ENCODE data around the gene GZMH.
"Not testable (repeated sequence)": the region's sequence is repeated elsewhere in the genome, so short reads cannot be mapped to it uniquely, and the experiment has no call there.

Gene GZMH

GRCh38 chr14:24584402-24584801 is 25.1 kb downstream of the GZMH start:
- not testable (repeated sequence) for H3K4me3 ChIP-seq (ENCODE audit: low read length); H3K36me3 ChIP-seq (ENCODE audit: control insufficient read depth, low read depth, low read length); H3K27me3 ChIP-seq (ENCODE audit: control insufficient read depth, insufficient read depth, low read length); H3K9ac ChIP-seq (ENCODE audit: low read length); H3K27ac ChIP-seq (ENCODE audit: low read length); H3K9me3 ChIP-seq (ENCODE audit: control insufficient read depth, low read depth, low read length); H3K4me1 ChIP-seq (ENCODE audit: control insufficient read depth, low read depth, low read length)

GRCh38 chr14:24578558-24578957 is 30.9 kb downstream of the GZMH start:
- Histone ChIP-seq H3K27ac (ENCODE audit: low read length) (no peak overlapping the region), H3K36me3 (ENCODE audit: control insufficient read depth, low read depth, low read length) (no peaks in the 10 kb centered on the region), H3K4me3 (ENCODE audit: low read length) (no peak overlapping the region), H3K27me3 (ENCODE audit: control insufficient read depth, insufficient read depth, low read length) (no peaks in the 10 kb centered on the region), H3K9ac (ENCODE audit: low read length) (no peak overlapping the region), H3K9me3 (ENCODE audit: control insufficient read depth, low read depth, low read length) (no peaks in the 10 kb centered on the region), H3K4me1 (ENCODE audit: control insufficient read depth, low read depth, low read length) (no peaks in the 10 kb centered on the region)

GRCh38 chr14:24576771-24577170 is 32.7 kb downstream of the GZMH start:
- no peaks in the 10 kb centered on the region for H3K4me1 ChIP-seq (ENCODE audit: control insufficient read depth, low read depth, low read length)

GRCh38 chr14:24576182-24576581 is 33.3 kb downstream of the GZMH start, which contains the start of gene CTSG:
Gene CTSG, minus strand, starts transcription at chr14:24576250. Its CDS starts 27 bp downstream, at chr14:24576223.
- no peaks in the 10 kb centered on the region for H3K9me3 ChIP-seq (ENCODE audit: control insufficient read depth, low read depth, low read length)

More at GRCh38 chr14:24576771-24577170, 32.7 kb downstream of the GZMH start:
- H3K9me3 ChIP-seq (ENCODE audit: control insufficient read depth, low read depth, low read length) = no peaks in the 10 kb centered on the region
- H3K27ac ChIP-seq (ENCODE audit: low read length) = no peak overlapping the region
- H3K27me3 ChIP-seq (ENCODE audit: control insufficient read depth, insufficient read depth, low read length) = no peaks in the 10 kb centered on the region
- no peaks in the 10 kb centered on the region for H3K36me3 ChIP-seq (ENCODE audit: control insufficient read depth, low read depth, low read length)
- H3K4me3 ChIP-seq (ENCODE audit: low read length) = no peak overlapping the region
- no peak overlapping the region for H3K9ac ChIP-seq (ENCODE audit: low read length)

GRCh38 chr14:24574206-24574774 is 35.2 kb downstream of the GZMH start:
- H3K9me3 ChIP-seq (ENCODE audit: control insufficient read depth, low read depth, low read length) = no peaks in the 10 kb centered on the region
- H3K4me1 ChIP-seq (ENCODE audit: control insufficient read depth, low read depth, low read length) = no peaks in the 10 kb centered on the region
- no peak overlapping the region for H3K9ac ChIP-seq (ENCODE audit: low read length)
- no peak overlapping the region for H3K4me3 ChIP-seq (ENCODE audit: low read length)
- no peaks in the 10 kb centered on the region for H3K27me3 ChIP-seq (ENCODE audit: control insufficient read depth, insufficient read depth, low read length)
- H3K36me3 ChIP-seq (ENCODE audit: control insufficient read depth, low read depth, low read length) = no peaks in the 10 kb centered on the region
- H3K27ac ChIP-seq (ENCODE audit: low read length) = no peak overlapping the region

More at GRCh38 chr14:24576182-24576581, 33.3 kb downstream of the GZMH start, which contains the start of gene CTSG:
- Histone ChIP-seq H3K27ac (ENCODE audit: low read length) (no peak within 1 kb of the TSS), H3K4me3 (ENCODE audit: low read length) (no peak within 1 kb of the TSS), H3K4me1 (ENCODE audit: control insufficient read depth, low read depth, low read length) (no peaks in the 10 kb centered on the region), H3K36me3 (ENCODE audit: control insufficient read depth, low read depth, low read length) (no peaks in the 10 kb centered on the region), H3K9ac (ENCODE audit: low read length) (no peak within 1 kb of the TSS), H3K27me3 (ENCODE audit: control insufficient read depth, insufficient read depth, low read length) (no peaks in the 10 kb centered on the region)

- H3K27ac ChIP-seq (ENCODE audit: low read length) = no peak overlapping the region
- H3K9ac ChIP-seq (ENCODE audit: low read length) = no peak overlapping the region
- no peak overlapping the region for H3K4me3 ChIP-seq (ENCODE audit: low read length)
- H3K36me3 ChIP-seq (ENCODE audit: control insufficient read depth, low read depth, low read length) = no peaks in the 10 kb centered on the region
- no peaks in the 10 kb centered on the region for H3K9me3 ChIP-seq (ENCODE audit: control insufficient read depth, low read depth, low read length)
- H3K4me1 ChIP-seq (ENCODE audit: control insufficient read depth, low read depth, low read length) = no peaks in the 10 kb centered on the region
- no peaks in the 10 kb centered on the region for H3K27me3 ChIP-seq (ENCODE audit: control insufficient read depth, insufficient read depth, low read length)
Observed at GRCh38 chr14:24566318-24566717, 43.2 kb downstream of the GZMH start.

GRCh38 chr14:24565766-24566165 is 43.7 kb downstream of the GZMH start:
- H3K36me3 ChIP-seq (ENCODE audit: control insufficient read depth, low read depth, low read length) = no peaks in the 10 kb centered on the region
- H3K9me3 ChIP-seq (ENCODE audit: control insufficient read depth, low read depth, low read length) = no peaks in the 10 kb centered on the region
- no peaks in the 10 kb centered on the region for H3K4me1 ChIP-seq (ENCODE audit: control insufficient read depth, low read depth, low read length)
- H3K27me3 ChIP-seq (ENCODE audit: control insufficient read depth, insufficient read depth, low read length) = no peaks in the 10 kb centered on the region
- H3K4me3 ChIP-seq (ENCODE audit: low read length) = no peak overlapping the region
- no peak overlapping the region for H3K27ac ChIP-seq (ENCODE audit: low read length)
- no peak overlapping the region for H3K9ac ChIP-seq (ENCODE audit: low read length)

- Histone ChIP-seq H3K27me3 (ENCODE audit: control insufficient read depth, insufficient read depth, low read length) (no peaks in the 10 kb centered on the region), H3K36me3 (ENCODE audit: control insufficient read depth, low read depth, low read length) (no peaks in the 10 kb centered on the region), H3K27ac (ENCODE audit: low read length) (no peak overlapping the region), H3K9me3 (ENCODE audit: control insufficient read depth, low read depth, low read length) (no peaks in the 10 kb centered on the region), H3K9ac (ENCODE audit: low read length) (no peak overlapping the region), H3K4me1 (ENCODE audit: control insufficient read depth, low read depth, low read length) (no peaks in the 10 kb centered on the region), H3K4me3 (ENCODE audit: low read length) (no peak overlapping the region)
Observed at GRCh38 chr14:24563505-24563904, 46.0 kb downstream of the GZMH start.

GRCh38 chr14:24556756-24557155 is 52.7 kb downstream of the GZMH start:
- Histone ChIP-seq H3K27me3 (ENCODE audit: control insufficient read depth, insufficient read depth, low read length) (no peaks in the 10 kb centered on the region), H3K36me3 (ENCODE audit: control insufficient read depth, low read depth, low read length) (no peaks in the 10 kb centered on the region), H3K9ac (ENCODE audit: low read length) (no peak overlapping the region), H3K9me3 (ENCODE audit: control insufficient read depth, low read depth, low read length) (no peaks in the 10 kb centered on the region), H3K27ac (ENCODE audit: low read length) (no peak overlapping the region), H3K4me1 (ENCODE audit: control insufficient read depth, low read depth, low read length) (no peaks in the 10 kb centered on the region), H3K4me3 (ENCODE audit: low read length) (no peak overlapping the region)
